Measurements from ENCODE around the gene EBLN2. TPM values are rescaled to one million over a fixed set of nuclear protein-coding genes. Genes with fewer than 3 reads are reported as not detected.

The EBLN2 gene
- total RNA-seq, 1 donor from 2014 or later: 4.6 TPM

- Mint-ChIP-seq H3K4me1 (ENCODE audit: unreplicated experiment) (peaks cover 60% of the 10 kb centered on the region), H3K36me3 (ENCODE audit: unreplicated experiment) (peaks cover 7% of the 10 kb centered on the region)
Observed at GRCh38 chr3:73031573-73032103, 29.8 kb upstream of the EBLN2 start.

GRCh38 chr3:73036694-73037591, 24.5 kb upstream of the EBLN2 start:
- Mint-ChIP-seq H3K36me3 (ENCODE audit: unreplicated experiment) (peaks cover 4% of the 10 kb centered on the region), H3K27ac (ENCODE audit: unreplicated experiment) (peak overlapping the region; percentile 75), H3K4me3 (ENCODE audit: unreplicated experiment) (peak overlapping the region; percentile 1), H3K27me3 (ENCODE audit: unreplicated experiment) (no peaks in the 10 kb centered on the region), H3K4me1 (ENCODE audit: unreplicated experiment) (peaks cover 69% of the 10 kb centered on the region), H3K9me3 (ENCODE audit: unreplicated experiment) (no peaks in the 10 kb centered on the region)
- DNase-seq (ENCODE audit: extremely low spot score, unreplicated experiment): no peak
- no peak for TF ChIP-seq CTCF (IDR thresholded peaks at IDR 0.05)

More at GRCh38 chr3:73031573-73032103, 29.8 kb upstream of the EBLN2 start:
- H3K27me3 Mint-ChIP-seq (ENCODE audit: unreplicated experiment): no peaks in the 10 kb centered on the region
- H3K27ac Mint-ChIP-seq (ENCODE audit: unreplicated experiment): no peak overlapping the region
- no peak for TF ChIP-seq CTCF (IDR thresholded peaks at IDR 0.05)
- H3K9me3 Mint-ChIP-seq (ENCODE audit: unreplicated experiment): no peaks in the 10 kb centered on the region
- no peak for DNase-seq (ENCODE audit: extremely low spot score, unreplicated experiment)
- no peak overlapping the region for H3K4me3 Mint-ChIP-seq (ENCODE audit: unreplicated experiment)

- no peak for DNase-seq (ENCODE audit: extremely low spot score, unreplicated experiment)
- H3K4me3 Mint-ChIP-seq (ENCODE audit: unreplicated experiment): no peak overlapping the region
- peak overlapping the region; percentile 9 for H3K27ac Mint-ChIP-seq (ENCODE audit: unreplicated experiment)
- no peaks in the 10 kb centered on the region for H3K36me3 Mint-ChIP-seq (ENCODE audit: unreplicated experiment)
- H3K27me3 Mint-ChIP-seq (ENCODE audit: unreplicated experiment): no peaks in the 10 kb centered on the region
- H3K4me1 Mint-ChIP-seq (ENCODE audit: unreplicated experiment): peaks cover 50% of the 10 kb centered on the region
- no peak for TF ChIP-seq CTCF (IDR thresholded peaks at IDR 0.05)
- no peaks in the 10 kb centered on the region for H3K9me3 Mint-ChIP-seq (ENCODE audit: unreplicated experiment)
Observed at GRCh38 chr3:73041537-73041936, 19.9 kb upstream of the EBLN2 start.

- TF ChIP-seq CTCF (IDR thresholded peaks at IDR 0.05): no peak
- no peak for DNase-seq (ENCODE audit: extremely low spot score, unreplicated experiment)
- no peak overlapping the region for H3K27ac Mint-ChIP-seq (ENCODE audit: unreplicated experiment)
- H3K4me3 Mint-ChIP-seq (ENCODE audit: unreplicated experiment): no peak overlapping the region
- H3K36me3 Mint-ChIP-seq (ENCODE audit: unreplicated experiment): peaks cover under 1% of the 10 kb centered on the region
- peaks cover 35% of the 10 kb centered on the region for H3K4me1 Mint-ChIP-seq (ENCODE audit: unreplicated experiment)
- H3K9me3 Mint-ChIP-seq (ENCODE audit: unreplicated experiment): no peaks in the 10 kb centered on the region
- H3K27me3 Mint-ChIP-seq (ENCODE audit: unreplicated experiment): no peaks in the 10 kb centered on the region
Observed at GRCh38 chr3:73043414-73043813, 18.0 kb upstream of the EBLN2 start.

GRCh38 chr3:73045391-73045790, 16.1 kb upstream of the EBLN2 start:
- no peak for DNase-seq (ENCODE audit: extremely low spot score, unreplicated experiment)
- Mint-ChIP-seq H3K36me3 (ENCODE audit: unreplicated experiment) (peaks cover 3% of the 10 kb centered on the region), H3K27me3 (ENCODE audit: unreplicated experiment) (no peaks in the 10 kb centered on the region), H3K9me3 (ENCODE audit: unreplicated experiment) (no peaks in the 10 kb centered on the region), H3K27ac (ENCODE audit: unreplicated experiment) (no peak overlapping the region), H3K4me1 (ENCODE audit: unreplicated experiment) (peaks cover 34% of the 10 kb centered on the region), H3K4me3 (ENCODE audit: unreplicated experiment) (no peak overlapping the region)
- TF ChIP-seq CTCF (IDR thresholded peaks at IDR 0.05): no peak

Data from osteocyte (in vitro differentiated cells).